Neutrophil (primary cell): ENCODE results near the gene MYO1D.

Experiments
- H3K27ac ChIP-seq: fragments of 200-600 bp; sonication (generic); 2 replicates; pipeline ENCODE4 v1.5.1; 2016; ENCODE audit warnings: mild to moderate bottlenecking, moderate library complexity
- H3K27me3 ChIP-seq: fragments of 200-600 bp; sonication (generic); 2 replicates; pipeline ENCODE4 v1.6.0; 2016; ENCODE audit warnings: mild to moderate bottlenecking
- H3K36me3 ChIP-seq: fragments of 200-600 bp; sonication (generic); 2 replicates; pipeline ENCODE4 v1.5.1; 2017
- H3K4me1 ChIP-seq, 2 experiments: fragments of 200-600 bp in 1 of 2; sonication (generic) in 1 of 2; 1 replicate in 1 of 2; 2 replicates in 1 of 2; pipeline versions ENCODE4 v1.5.1 to v1.6.1; 2013 to 2016; ENCODE audit warnings: low read depth in 1 of 2, low read length in 1 of 2, mild to moderate bottlenecking in 1 of 2, moderate library complexity in 1 of 2; ENCODE audit not compliant: control insufficient read depth in 1 of 2, insufficient read depth in 1 of 2
- H3K4me3 ChIP-seq, 2 experiments: fragments of 200-600 bp in 1 of 2; sonication (generic) in 1 of 2; 1 replicate in 1 of 2; 2 replicates in 1 of 2; pipeline ENCODE4 v1.5.1; 2013 to 2016; ENCODE audit warnings: low read depth in 1 of 2, low read length in 1 of 2, mild to moderate bottlenecking in 1 of 2, moderate library complexity in 1 of 2
- H3K9me3 ChIP-seq: fragments of 200-600 bp; sonication (generic); 2 replicates; pipeline ENCODE4 v1.5.1; 2016
- TF ChIP-seq, protein P1 (sequence below): fragments of 200-600 bp; sonication (generic); IDR thresholded peaks from 2 replicates; pipeline ENCODE4 v1.5.1; 2016; ENCODE audit warnings: antibody characterized with exemption

Gene MYO1D

DNA sequence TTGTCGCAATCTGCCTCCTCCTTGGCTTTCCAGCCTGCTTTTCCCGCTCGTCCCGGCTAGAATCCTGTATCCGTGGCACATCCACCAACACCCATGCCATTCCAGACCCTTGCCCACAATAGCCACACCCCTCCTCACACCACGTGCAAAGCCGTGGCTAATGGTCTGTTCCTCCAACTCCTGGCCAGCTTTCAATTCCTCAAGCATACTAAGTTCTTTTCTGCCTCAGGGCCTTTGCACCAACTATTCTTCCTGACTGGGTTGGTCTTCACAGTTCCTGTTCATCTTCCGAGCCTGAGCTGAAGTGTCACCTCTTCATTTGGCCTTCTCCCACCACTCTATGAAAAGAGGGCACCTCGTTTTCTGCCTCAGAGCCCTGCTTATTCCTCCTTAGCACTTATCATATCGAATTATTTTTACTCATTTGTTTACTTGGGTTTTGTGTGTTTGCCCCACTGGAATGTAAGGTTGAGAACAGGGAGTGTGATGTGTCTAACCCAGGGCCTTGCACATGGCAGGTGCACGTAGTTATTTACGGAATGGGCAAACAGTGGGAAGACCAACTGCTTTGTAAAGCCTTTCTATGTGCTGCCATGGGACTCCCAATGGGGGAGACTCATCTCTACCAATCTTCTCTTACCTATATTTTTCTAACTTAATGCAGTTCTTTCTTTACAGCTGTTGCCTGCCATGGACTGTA is 321.2 kb downstream of the MYO1D start:
- H3K36me3 ChIP-seq, result no peaks in the 10 kb centered on the region
- no peak overlapping the region for H3K27ac ChIP-seq
- peaks cover 15% of the 10 kb centered on the region for H3K27me3 ChIP-seq
- TF ChIP-seq, protein P1, sequence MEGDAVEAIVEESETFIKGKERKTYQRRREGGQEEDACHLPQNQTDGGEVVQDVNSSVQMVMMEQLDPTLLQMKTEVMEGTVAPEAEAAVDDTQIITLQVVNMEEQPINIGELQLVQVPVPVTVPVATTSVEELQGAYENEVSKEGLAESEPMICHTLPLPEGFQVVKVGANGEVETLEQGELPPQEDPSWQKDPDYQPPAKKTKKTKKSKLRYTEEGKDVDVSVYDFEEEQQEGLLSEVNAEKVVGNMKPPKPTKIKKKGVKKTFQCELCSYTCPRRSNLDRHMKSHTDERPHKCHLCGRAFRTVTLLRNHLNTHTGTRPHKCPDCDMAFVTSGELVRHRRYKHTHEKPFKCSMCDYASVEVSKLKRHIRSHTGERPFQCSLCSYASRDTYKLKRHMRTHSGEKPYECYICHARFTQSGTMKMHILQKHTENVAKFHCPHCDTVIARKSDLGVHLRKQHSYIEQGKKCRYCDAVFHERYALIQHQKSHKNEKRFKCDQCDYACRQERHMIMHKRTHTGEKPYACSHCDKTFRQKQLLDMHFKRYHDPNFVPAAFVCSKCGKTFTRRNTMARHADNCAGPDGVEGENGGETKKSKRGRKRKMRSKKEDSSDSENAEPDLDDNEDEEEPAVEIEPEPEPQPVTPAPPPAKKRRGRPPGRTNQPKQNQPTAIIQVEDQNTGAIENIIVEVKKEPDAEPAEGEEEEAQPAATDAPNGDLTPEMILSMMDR, result no peak
- H3K4me3 ChIP-seq, result no peak overlapping the region
- no peaks in the 10 kb centered on the region for H3K4me1 ChIP-seq
- H3K9me3 ChIP-seq, result no peaks in the 10 kb centered on the region

DNA sequence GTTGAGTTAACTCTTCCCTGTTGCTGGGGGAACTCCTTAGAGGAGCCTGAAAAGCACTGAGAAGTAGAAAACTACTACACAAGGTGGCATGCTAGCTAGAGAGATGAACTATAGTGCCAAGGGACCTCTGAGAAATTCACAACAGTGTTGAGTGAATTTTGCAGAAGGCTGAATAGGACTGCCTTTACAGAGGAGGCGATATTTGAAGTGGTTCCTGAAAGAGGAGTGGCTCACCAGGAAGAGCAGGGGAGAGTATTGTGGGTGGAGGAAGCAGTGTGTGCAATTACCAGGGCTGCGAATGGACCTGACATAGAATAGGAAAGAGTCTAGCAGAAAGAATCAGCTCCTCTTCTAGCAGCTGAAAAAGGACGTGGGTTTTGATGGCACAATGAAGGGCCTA is 323.8 kb downstream of the MYO1D start:
- TF ChIP-seq, protein P1, result no peak

DNA sequence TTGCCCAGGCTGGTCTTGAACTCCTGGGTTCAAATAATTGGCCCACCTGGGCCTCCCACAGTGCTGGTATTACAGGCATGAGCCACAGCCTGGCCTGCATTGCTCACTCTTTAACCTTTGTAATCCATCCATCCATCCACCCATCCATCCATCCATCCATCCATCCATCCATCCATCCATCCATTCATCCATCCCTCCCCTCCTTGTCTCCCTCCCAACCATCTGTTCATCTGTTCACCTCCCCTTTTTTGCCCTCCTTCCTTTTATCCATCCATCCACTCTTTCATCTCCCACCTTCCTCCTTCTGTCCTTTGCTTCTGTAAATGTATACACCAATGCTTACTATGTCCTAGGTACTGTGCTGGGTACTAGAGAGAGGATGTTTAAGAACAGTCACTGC is 324.6 kb downstream of the MYO1D start:
- Histone ChIP-seq H3K9me3 (no peaks in the 10 kb centered on the region), H3K27me3 (peaks cover 10% of the 10 kb centered on the region), H3K36me3 (no peaks in the 10 kb centered on the region), H3K27ac (no peak overlapping the region), H3K4me1 (no peaks in the 10 kb centered on the region), H3K4me3 (no peak overlapping the region)
- TF ChIP-seq, protein P1, result no peak

More for the DNA sequence above, 323.8 kb downstream of the MYO1D start:
- Histone ChIP-seq H3K36me3 (no peaks in the 10 kb centered on the region), H3K9me3 (no peaks in the 10 kb centered on the region), H3K4me1 (no peaks in the 10 kb centered on the region), H3K4me3 (no peak overlapping the region), H3K27me3 (peaks cover 14% of the 10 kb centered on the region), H3K27ac (no peak overlapping the region)

DNA sequence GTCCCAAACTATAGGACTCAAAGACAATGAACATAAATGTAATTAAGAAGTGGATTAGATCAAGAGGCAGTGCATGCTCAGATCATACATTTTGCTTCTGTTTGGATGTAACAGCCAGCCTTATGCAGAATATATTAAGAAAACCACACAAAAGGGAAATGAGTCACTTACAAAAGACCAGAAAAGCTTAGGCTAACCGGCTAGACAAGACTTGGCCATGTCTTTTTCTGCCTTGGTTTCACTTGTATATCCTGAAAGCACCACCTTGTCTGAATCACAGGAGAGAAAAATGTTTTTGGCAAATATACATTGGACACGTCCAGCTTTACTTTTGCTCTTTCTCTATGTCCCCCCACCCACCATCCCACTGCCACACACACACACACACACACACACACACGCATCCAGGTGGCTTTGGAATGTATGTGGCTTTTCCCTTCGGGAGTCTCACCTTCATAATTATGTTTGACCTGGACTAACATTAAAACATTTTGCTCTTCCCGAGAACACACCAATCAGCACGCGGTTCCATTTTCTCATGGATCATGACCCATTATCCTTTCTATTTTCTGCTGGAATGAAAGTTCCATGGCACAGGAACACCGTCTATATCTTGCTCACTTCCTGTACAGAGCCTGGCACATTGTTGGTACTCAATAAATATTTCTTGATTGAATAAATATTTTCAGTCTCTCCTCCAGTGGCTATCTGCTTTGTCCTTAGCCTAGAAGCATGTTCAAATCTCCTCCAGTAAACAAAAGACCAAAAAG is 325.6 kb downstream of the MYO1D start:
- TF ChIP-seq, protein P1, result no peak
- Histone ChIP-seq H3K27me3 (peaks cover 10% of the 10 kb centered on the region), H3K36me3 (no peaks in the 10 kb centered on the region), H3K27ac (no peak overlapping the region), H3K9me3 (no peaks in the 10 kb centered on the region), H3K4me3 (no peak overlapping the region), H3K4me1 (no peaks in the 10 kb centered on the region)

DNA sequence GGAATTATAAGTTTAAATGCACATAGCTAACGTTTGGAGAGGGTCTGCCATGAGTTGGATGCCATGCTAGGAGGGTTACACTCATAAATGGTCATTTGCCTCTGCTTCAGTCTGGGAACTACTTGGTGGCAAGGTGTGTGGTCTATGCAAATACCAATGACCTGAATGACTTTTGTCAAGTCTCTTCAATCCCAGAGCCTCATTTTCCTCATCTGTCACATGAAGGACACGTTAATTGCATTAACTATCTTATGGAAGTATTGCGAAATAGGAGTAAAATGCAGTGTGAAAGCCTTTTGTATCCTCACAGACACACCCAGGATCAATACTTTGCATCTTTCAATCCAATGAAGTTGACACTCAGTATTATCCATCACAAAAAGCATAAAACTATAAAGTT is 327.4 kb downstream of the MYO1D start:
- no peak overlapping the region for H3K4me3 ChIP-seq
- H3K9me3 ChIP-seq, result no peaks in the 10 kb centered on the region
- TF ChIP-seq, protein P1, result no peak
- no peak overlapping the region for H3K27ac ChIP-seq
- H3K36me3 ChIP-seq, result no peaks in the 10 kb centered on the region
- H3K4me1 ChIP-seq, result no peaks in the 10 kb centered on the region
- H3K27me3 ChIP-seq, result peaks cover 23% of the 10 kb centered on the region
